PC-3 (cell line): ENCODE data around the gene USP21. TPM values are rescaled to one million over a fixed set of nuclear protein-coding genes. Genes with fewer than 3 reads are reported as not detected.

ENCODE experiments used
- ATAC-seq: fragments of 200-7000 bp; cut with Tn5 transposase; 2 replicates; pipeline ENCODE4 v1.9.1; 2020; ENCODE audit warnings: mild to moderate bottlenecking, moderate library complexity
- BruUV-seq: library from RNA; stranded (reverse); fragments of 400-500 nt; replicated peaks from 2 replicates; lab custom pipeline; 2021; lab: Mats Ljungman, UMichigan
- CTCF ChIA-PET: fragments of 300-600 bp; sonication (Branson Sonifier 250); formaldehyde crosslinking; loops from one replicate; lab custom pipeline; 2022; ENCODE audit warnings: antibody characterized with exemption; lab: Charles Lee
- POLR2A ChIA-PET: fragments of 300-600 bp; sonication (Branson Sonifier 250); formaldehyde crosslinking; loops from one replicate; lab custom pipeline; 2022; ENCODE audit warnings: antibody characterized with exemption; ENCODE audit not compliant: unreplicated experiment; lab: Charles Lee
- DNase-seq: peaks from one replicate; pipeline ENCODE4 v3.0.0-alpha.2; 2015
- H2AFZ ChIP-seq: fragments of 300-600 bp; sonication (generic); 2 replicates; pipeline ENCODE4 v1.6.0; 2016; ENCODE audit warnings: antibody characterized with exemption, low read length
- H3F3A ChIP-seq: fragments of 300-600 bp; sonication (generic); one replicate; pipeline ENCODE4 v1.6.0; 2017; ENCODE audit warnings: antibody characterized with exemption, low read length, control low read depth, mild to moderate bottlenecking; ENCODE audit not compliant: unreplicated experiment
- H3K27ac ChIP-seq: fragments of 300-600 bp; sonication (generic); 2 replicates; pipeline ENCODE4 v1.5.1; 2016; ENCODE audit warnings: mild to moderate bottlenecking, low read length
- H3K27me3 ChIP-seq: fragments of 300-600 bp; sonication (generic); 2 replicates; pipeline ENCODE4 v1.6.1; 2016; ENCODE audit warnings: low read length, mixed read lengths
- H3K36me3 ChIP-seq: fragments of 300-600 bp; sonication (generic); 2 replicates; pipeline ENCODE4 v1.6.1; 2016; ENCODE audit warnings: low read depth, mixed run types, low read length, mixed read lengths
- H3K4me1 ChIP-seq: fragments of 300-600 bp; sonication (generic); 2 replicates; pipeline ENCODE4 v1.5.1; 2016; ENCODE audit warnings: low read length; ENCODE audit not compliant: insufficient read depth
- H3K4me2 ChIP-seq: fragments of 300-600 bp; sonication (generic); 2 replicates; pipeline ENCODE4 v1.6.0; 2016; ENCODE audit warnings: low read length
- H3K4me3 ChIP-seq: fragments of 300-600 bp; sonication (generic); 2 replicates; pipeline ENCODE4 v1.5.1; 2016; ENCODE audit warnings: mild to moderate bottlenecking, low read length, mixed read lengths
- H3K79me2 ChIP-seq: fragments of 300-600 bp; sonication (generic); 2 replicates; pipeline ENCODE4 v1.6.1; 2017; ENCODE audit warnings: low read length, mixed read lengths
- H3K9ac ChIP-seq: fragments of 300-600 bp; sonication (generic); 2 replicates; pipeline ENCODE4 v1.6.0; 2016; ENCODE audit warnings: mild to moderate bottlenecking, low read length
- H3K9me2 ChIP-seq: fragments of 300-600 bp; sonication (generic); replicated peaks from 2 replicates; pipeline ENCODE4 v1.6.1; 2016; ENCODE audit warnings: mixed run types, low read length, mixed read lengths
- H3K9me3 ChIP-seq: fragments of 300-600 bp; sonication (generic); 2 replicates; pipeline ENCODE4 v1.6.1; 2016; ENCODE audit warnings: low read length, mixed read lengths
- H4K20me1 ChIP-seq: fragments of 300-600 bp; sonication (generic); 2 replicates; pipeline ENCODE4 v1.6.1; 2016; ENCODE audit warnings: low read length, mixed read lengths
- CTCF ChIP-seq: fragments of 300-600 bp; sonication (generic); conservative IDR thresholded peaks from 2 replicates; pipeline ENCODE4 v1.5.1; 2017; ENCODE audit warnings: antibody characterized with exemption, low read depth, mild to moderate bottlenecking, low read length
- EZH2 ChIP-seq: fragments of 300-600 bp; sonication (generic); IDR thresholded peaks from one replicate; pipeline ENCODE4 v1.6.1; 2017; ENCODE audit warnings: antibody characterized with exemption, mild to moderate bottlenecking, low read length; ENCODE audit not compliant: unreplicated experiment
- EZH2phosphoT487 ChIP-seq: fragments of 300-600 bp; sonication (generic); IDR thresholded peaks from 2 replicates; pipeline ENCODE4 v1.6.1; 2018; ENCODE audit warnings: mild to moderate bottlenecking, antibody characterized with exemption, low read length, borderline replicate concordance
- intact Hi-C: fragments of 100-400 bp; cut with micrococcal nuclease; formaldehyde crosslinking; loops from 2 replicates; pipeline ENCODE4 v1.9.0; 2023
- total RNA-seq: library from RNA; depleted of rRNA; stranded (reverse); fragments of >200 nt; gene quantifications from 2 replicates; pipeline ENCODE4 v1.2.3, GENCODE V29; 2014

Gene USP21
- total RNA-seq, 1 experiment from 2014 or later, result 20.6 TPM

DNA sequence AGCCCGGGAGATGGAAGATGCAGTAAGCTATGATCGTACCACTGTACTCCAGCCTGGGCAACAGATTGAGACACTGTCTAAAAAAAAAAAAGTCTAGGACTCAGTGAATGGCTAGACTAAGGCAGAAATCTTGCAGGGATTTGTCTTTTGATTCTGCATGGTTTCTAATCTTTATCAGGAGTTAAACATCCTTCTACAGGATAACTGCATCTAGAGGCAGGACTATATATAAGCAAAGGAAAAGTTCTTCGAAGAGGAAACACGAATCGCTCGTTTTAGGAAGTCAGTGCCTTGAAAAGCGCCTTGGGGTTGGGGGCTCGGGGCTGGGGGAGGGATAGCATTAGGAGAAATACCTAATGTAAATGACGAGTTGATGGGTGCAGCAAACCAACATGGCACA lies 6.1 kb upstream of the USP21 start:
- no TSS peak for BruUV-seq
- H2AFZ ChIP-seq, result peak overlapping the region; percentile 86
- H3K79me2 ChIP-seq, result peaks cover 19% of the 10 kb centered on the region
- peaks cover 20% of the 10 kb centered on the region for H3K4me1 ChIP-seq
- H3K4me2 ChIP-seq, result peak overlapping the region; percentile 84
- H3K9ac ChIP-seq, result peak overlapping the region; percentile 90
- no peak for TF ChIP-seq CTCF
- no peak for TF ChIP-seq EZH2
- no peak for TF ChIP-seq EZH2phosphoT487
- ChIA-PET POLR2A (interaction anchor here (0.5 to 0.6 kb wide), 6 partner anchors 17 to 156 kb away, joined by 3 to 10 read pairs (median 4); no protein-coding TSS in a partner anchor), CTCF (interaction anchor here (0.9 to 1.3 kb wide), 3 partner anchors 13 to 20 kb away, joined by 3 to 5 read pairs (median 4); partner anchors contain the start of gene PPOX)
- H3K9me2 ChIP-seq, result no peaks in the 10 kb centered on the region
- peak overlapping the region; percentile 89; the same call in 1 of the 2 replicates for H3K27ac ChIP-seq
- H3K9me3 ChIP-seq, result no peaks in the 10 kb centered on the region
- no peaks in the 10 kb centered on the region for H3F3A ChIP-seq
- no peaks in the 10 kb centered on the region for H4K20me1 ChIP-seq
- H3K36me3 ChIP-seq, result peaks cover 9% of the 10 kb centered on the region; the same call in 1 of the 2 replicates
- H3K4me3 ChIP-seq, result peak overlapping the region; percentile 78
- no peak; the same call in 1 of the 2 replicates for ATAC-seq
- no peaks in the 10 kb centered on the region for H3K27me3 ChIP-seq
- intact Hi-C loops, result loop anchor here (1.0 to 2.0 kb wide), 2 partner anchors 20 to 35 kb away; partner anchors contain the start of genes DEDD, NIT1 and PFDN2
- DNase-seq, result no peak

- H3K4me3 ChIP-seq, result peak within 1 kb of the TSS; percentile 78
- peaks cover 9% of the 10 kb centered on the region; the same call in 1 of the 2 replicates for H3K36me3 ChIP-seq
- no peaks in the 10 kb centered on the region for H3K9me3 ChIP-seq
- no peaks in the 10 kb centered on the region for H3K27me3 ChIP-seq
- peaks cover 26% of the 10 kb centered on the region for H3K4me1 ChIP-seq
- TF ChIP-seq EZH2phosphoT487 (no peak), EZH2 (no peak), CTCF (no peak)
- ChIA-PET CTCF (interaction anchor here (0.9 to 1.3 kb wide), 3 partner anchors 12 to 21 kb away, joined by 3 to 5 read pairs (median 4); partner anchors contain the start of gene PPOX), POLR2A (interaction anchor here (0.5 to 0.6 kb wide), 4 partner anchors 17 to 116 kb away, joined by 3 to 10 read pairs (median 4); no protein-coding TSS in a partner anchor)
- no peaks in the 10 kb centered on the region for H4K20me1 ChIP-seq
- ATAC-seq (peak; percentile 88), DNase-seq (peak; percentile 89)
- BruUV-seq, result TSS peak; percentile 97
- peak within 1 kb of the TSS; percentile 90 for H3K9ac ChIP-seq
- H3K9me2 ChIP-seq, result no peaks in the 10 kb centered on the region
- H3F3A ChIP-seq, result no peaks in the 10 kb centered on the region
- H3K79me2 ChIP-seq, result peaks cover 19% of the 10 kb centered on the region
- intact Hi-C loops, result loop anchor here (1.0 to 2.0 kb wide), 2 partner anchors 21 to 36 kb away; partner anchors contain the start of genes DEDD, NIT1 and PFDN2
- peak within 1 kb of the TSS; percentile 89 for H3K27ac ChIP-seq
- peak within 1 kb of the TSS; percentile 86 for H2AFZ ChIP-seq
- peak within 1 kb of the TSS; percentile 84 for H3K4me2 ChIP-seq
Observed at GRCh38 chr1:161153682-161154337, 5.5 kb upstream of the USP21 start, which contains the start of gene UFC1. TSS of gene UFC1 (plus strand) at chr1:161153978. CDS start at chr1:161153998, 20 bp downstream.
